ENCODE results near the gene RAB11FIP4.

DNA sequence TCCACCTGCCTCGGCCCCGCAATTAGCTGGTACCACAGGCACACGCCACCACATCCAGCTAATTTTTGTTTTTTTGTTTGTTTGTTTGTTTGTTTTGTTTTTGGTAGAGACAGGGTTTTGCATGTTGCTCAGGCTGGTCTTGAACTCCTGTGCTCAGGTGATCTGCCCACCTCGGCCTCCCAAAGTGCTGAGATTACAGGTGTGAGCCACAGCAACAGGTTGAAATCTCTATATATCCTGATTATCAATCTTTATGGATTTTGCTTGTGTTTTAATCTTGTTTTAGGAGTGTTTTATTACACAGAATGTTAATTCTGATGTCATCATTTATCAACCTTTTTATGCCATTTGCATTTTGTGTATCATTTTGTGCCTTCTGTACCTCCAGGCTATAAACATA is 48.2 kb downstream of the RAB11FIP4 start:
- TF ChIP-seq, protein P1, sequence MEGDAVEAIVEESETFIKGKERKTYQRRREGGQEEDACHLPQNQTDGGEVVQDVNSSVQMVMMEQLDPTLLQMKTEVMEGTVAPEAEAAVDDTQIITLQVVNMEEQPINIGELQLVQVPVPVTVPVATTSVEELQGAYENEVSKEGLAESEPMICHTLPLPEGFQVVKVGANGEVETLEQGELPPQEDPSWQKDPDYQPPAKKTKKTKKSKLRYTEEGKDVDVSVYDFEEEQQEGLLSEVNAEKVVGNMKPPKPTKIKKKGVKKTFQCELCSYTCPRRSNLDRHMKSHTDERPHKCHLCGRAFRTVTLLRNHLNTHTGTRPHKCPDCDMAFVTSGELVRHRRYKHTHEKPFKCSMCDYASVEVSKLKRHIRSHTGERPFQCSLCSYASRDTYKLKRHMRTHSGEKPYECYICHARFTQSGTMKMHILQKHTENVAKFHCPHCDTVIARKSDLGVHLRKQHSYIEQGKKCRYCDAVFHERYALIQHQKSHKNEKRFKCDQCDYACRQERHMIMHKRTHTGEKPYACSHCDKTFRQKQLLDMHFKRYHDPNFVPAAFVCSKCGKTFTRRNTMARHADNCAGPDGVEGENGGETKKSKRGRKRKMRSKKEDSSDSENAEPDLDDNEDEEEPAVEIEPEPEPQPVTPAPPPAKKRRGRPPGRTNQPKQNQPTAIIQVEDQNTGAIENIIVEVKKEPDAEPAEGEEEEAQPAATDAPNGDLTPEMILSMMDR (IDR thresholded peaks at IDR 0.05), result no peak
- no peak for TF ChIP-seq POLR2AphosphoS5 (IDR thresholded peaks at IDR 0.05)

All from breast epithelium (tissue), 3 donors.